Hepatocyte (in vitro differentiated cells): Measurements from ENCODE around the gene DHX35. TPM values are rescaled to one million over a fixed set of nuclear protein-coding genes. Genes with fewer than 3 reads are reported as not detected.

Source experiments
- DNase-seq: peaks from one replicate; pipeline ENCODE4 v3.0.0-alpha.2; 2016; ENCODE audit warnings: low spot score
- H2AFZ ChIP-seq: fragments of 200-600 bp; sonication (generic); 2 replicates; pipeline ENCODE4 v1.6.0; 2016; ENCODE audit warnings: antibody characterized with exemption, mild to moderate bottlenecking
- H3K27ac ChIP-seq: fragments of 200-600 bp; sonication (generic); 2 replicates; pipeline ENCODE4 v1.5.1; 2016; ENCODE audit warnings: mild to moderate bottlenecking
- H3K27me3 ChIP-seq: fragments of 200-600 bp; sonication (generic); 2 replicates; pipeline ENCODE4 v1.6.1; 2016
- H3K36me3 ChIP-seq: fragments of 200-600 bp; sonication (generic); replicated peaks from 2 replicates; pipeline ENCODE4 v1.5.1; 2016; ENCODE audit warnings: low read depth; ENCODE audit not compliant: insufficient read depth
- H3K4me1 ChIP-seq: fragments of 200-600 bp; sonication (generic); 2 replicates; pipeline ENCODE4 v1.5.1; 2016; ENCODE audit warnings: mild to moderate bottlenecking, moderate library complexity; ENCODE audit not compliant: insufficient read depth
- H3K4me2 ChIP-seq: fragments of 200-600 bp; sonication (generic); 2 replicates; pipeline ENCODE4 v1.6.0; 2016
- H3K4me3 ChIP-seq: fragments of 200-600 bp; sonication (generic); 2 replicates; pipeline ENCODE4 v1.5.1; 2016; ENCODE audit warnings: mild to moderate bottlenecking
- H3K79me2 ChIP-seq: fragments of 200-600 bp; sonication (generic); 2 replicates; pipeline ENCODE4 v1.6.0; 2017; ENCODE audit warnings: mild to moderate bottlenecking
- H3K9me2 ChIP-seq: fragments of 200-600 bp; sonication (generic); replicated peaks from 2 replicates; pipeline ENCODE4 v1.6.0; 2017; ENCODE audit warnings: mild to moderate bottlenecking; ENCODE audit not compliant: insufficient read depth
- H3K9me3 ChIP-seq: fragments of 200-600 bp; sonication (generic); 2 replicates; pipeline ENCODE4 v1.5.1; 2016; ENCODE audit warnings: low read depth, mild to moderate bottlenecking
- H4K20me1 ChIP-seq: fragments of 200-600 bp; sonication (generic); 2 replicates; pipeline ENCODE4 v1.6.0; 2016; ENCODE audit warnings: mild to moderate bottlenecking; ENCODE audit not compliant: insufficient read depth, poor library complexity, severe bottlenecking
- CTCF ChIP-seq: fragments of 200-600 bp; sonication (generic); IDR thresholded peaks from 2 replicates; pipeline ENCODE4 v1.5.1; 2016; ENCODE audit warnings: antibody characterized with exemption, mild to moderate bottlenecking; ENCODE audit not compliant: poor library complexity
- EZH2 ChIP-seq: fragments of 200-600 bp; sonication (generic); IDR thresholded peaks from 2 replicates; pipeline ENCODE4 v1.6.1; 2016; ENCODE audit warnings: antibody characterized with exemption, mild to moderate bottlenecking, borderline replicate concordance
- EZH2phosphoT487 ChIP-seq: fragments of 200-600 bp; sonication (generic); IDR thresholded peaks from one replicate; pipeline ENCODE4 v1.6.1; 2018; ENCODE audit warnings: antibody characterized with exemption, mild to moderate bottlenecking, low read depth, moderate library complexity; ENCODE audit not compliant: unreplicated experiment, severe bottlenecking
- WGBS: methylation state at CpG from one replicate; pipeline ENCODE4 v1.1.6; 2016; ENCODE audit warnings: low lambda C conversion rate; ENCODE audit errors: missing lambda C conversion rate; 5-methylcytosine and 5-hydroxymethylcytosine counted together
- polyA plus RNA-seq: library from polyadenylated mRNA; unstranded; fragments of >200 nt; fragmentation: Nextera tagmentation; extraction: Ambion mirVana; gene quantifications from 2 replicates; pipeline ENCODE4 v1.2.1, GENCODE V29; 2016
- small RNA-seq: library from RNA; depleted of rRNA; stranded (forward); fragments of <200 nt; gene quantifications from one replicate; pipeline ENCODE3, GENCODE V24; 2014
- total RNA-seq: library from RNA; depleted of rRNA; stranded (reverse); fragments of >200 nt; gene quantifications from 2 replicates; pipeline ENCODE4 v1.2.3, GENCODE V29; 2014

DHX35 gene
- total and polyA plus RNA-seq, 2 experiments from 2014 or later, result 4.4 to 10.6 TPM

GRCh38 chr20:39083761-39084160 lies 121.6 kb downstream of the DHX35 start:
- no peak for DNase-seq
- no peaks in the 10 kb centered on the region for H3K36me3 ChIP-seq
- H3K27ac ChIP-seq, result no peak overlapping the region
- no peak overlapping the region for H3K4me3 ChIP-seq
- no peaks in the 10 kb centered on the region for H3K9me3 ChIP-seq
- H3K79me2 ChIP-seq, result no peaks in the 10 kb centered on the region
- WGBS, result 77% methylated on average over 6 of the region's 6 CpGs
- no peaks in the 10 kb centered on the region for H4K20me1 ChIP-seq
- TF ChIP-seq EZH2phosphoT487, result no peak
- TF ChIP-seq CTCF, result no peak
- TF ChIP-seq EZH2, result no peak
- peaks cover 4% of the 10 kb centered on the region for H3K27me3 ChIP-seq
- H3K9me2 ChIP-seq, result no peaks in the 10 kb centered on the region
- H2AFZ ChIP-seq, result no peak overlapping the region
- no peak overlapping the region for H3K4me2 ChIP-seq
- H3K4me1 ChIP-seq, result no peaks in the 10 kb centered on the region

DNA sequence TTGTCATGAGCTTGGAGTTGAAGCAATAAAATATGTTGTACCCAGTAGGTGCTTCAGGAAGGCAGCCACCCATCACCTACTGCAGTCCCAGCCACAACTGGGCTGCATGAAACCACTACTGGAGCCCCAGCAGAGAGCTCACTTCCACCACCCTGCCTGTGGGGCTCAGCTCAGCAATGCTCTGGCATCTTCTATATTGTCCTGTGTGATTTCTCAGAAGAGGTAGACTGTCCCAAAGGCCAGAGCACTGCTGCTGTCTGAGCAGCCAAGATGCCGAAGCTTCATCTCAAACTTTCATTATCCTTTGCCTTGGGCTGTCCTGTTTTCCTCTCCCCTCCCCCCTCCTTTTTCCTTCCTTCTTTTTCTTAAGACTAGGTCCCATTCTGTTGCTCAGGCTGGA lies 126.9 kb downstream of the DHX35 start:
- 33% methylated on average over 1 of the region's 1 CpG for WGBS
- no peak overlapping the region for H2AFZ ChIP-seq
- no peak overlapping the region for H3K27ac ChIP-seq
- H3K4me1 ChIP-seq, result no peaks in the 10 kb centered on the region
- TF ChIP-seq EZH2phosphoT487 (no peak), EZH2 (no peak), CTCF (no peak)
- no peak overlapping the region for H3K4me3 ChIP-seq
- no peaks in the 10 kb centered on the region for H3K36me3 ChIP-seq
- H3K9me3 ChIP-seq, result no peaks in the 10 kb centered on the region
- H4K20me1 ChIP-seq, result no peaks in the 10 kb centered on the region
- H3K27me3 ChIP-seq, result no peaks in the 10 kb centered on the region
- no peak overlapping the region for H3K4me2 ChIP-seq
- no peak for DNase-seq
- no peaks in the 10 kb centered on the region for H3K9me2 ChIP-seq
- no peaks in the 10 kb centered on the region for H3K79me2 ChIP-seq

Small RNA genes lying within 50 kb of the gene (small RNA-seq; reads per million reads assigned to genes)
- not detected for gene AL023803.1

Other genes with a start within 250 kb of the DHX35 start
- gene SLC32A1, start 237.9 kb upstream of the DHX35 start, total RNA-seq, result not detected in 2 replicates
- gene SLC32A1, start 237.9 kb upstream of the DHX35 start, polyA plus RNA-seq, result not detected in 2 replicates
- 5.4 and 8.5 TPM in 2 replicates for gene ACTR5, start 213.9 kb upstream of the DHX35 start, total RNA-seq
- gene ACTR5, start 213.9 kb upstream of the DHX35 start, polyA plus RNA-seq, result 8.1 and 10.1 TPM in 2 replicates
- 0.33 and 0.40 TPM in 2 replicates for gene PPP1R16B, start 156.6 kb upstream of the DHX35 start, total RNA-seq
- gene PPP1R16B, start 156.6 kb upstream of the DHX35 start, polyA plus RNA-seq, result 0.28 TPM in 1 of 2 replicates, not detected in the other
- gene FAM83D, start 35.9 kb upstream of the DHX35 start, total RNA-seq, result 5.0 and 5.4 TPM in 2 replicates
- 5.2 and 6.3 TPM in 2 replicates for gene FAM83D, start 35.9 kb upstream of the DHX35 start, polyA plus RNA-seq